K562 (cell line): ENCODE results near the gene PRSS27. TPM values are rescaled to one million over a fixed set of nuclear protein-coding genes. Genes with fewer than 3 reads are reported as not detected.

Experiments used
- ATAC-seq: fragments of 200-7000 bp; cut with Tn5 transposase; 3 replicates; pipeline ENCODE4 v1.9.1; 2020; ENCODE audit warnings: moderate library complexity
- BruUV-seq: library from RNA; stranded (reverse); fragments of 400-500 nt; replicated peaks from 2 replicates; lab custom pipeline; 2021; lab: Mats Ljungman, UMichigan
- CTCF ChIA-PET: fragments of 300-600 bp; formaldehyde crosslinking; extraction: SDS; loops from one replicate; lab custom pipeline; 2021; ENCODE audit warnings: low intra/inter-chr PET ratio; lab: Yijun Ruan, JAX
- POLR2A ChIA-PET: fragments of 300-600, 350-650 bp; sonication (Branson Sonifier 250); formaldehyde crosslinking; extraction: SDS; loops from one replicate; lab custom pipeline; 2021; ENCODE audit warnings: antibody characterized with exemption, inconsistent platforms; lab: Yijun Ruan, JAX
- DNase-seq, 4 experiments: peaks; one replicate each; pipeline versions ENCODE4 v3.0.0 to v3.0.0-alpha.2; 2011 to 2018; ENCODE audit warnings: low spot score in 3 of 4, mixed read lengths in 3 of 4; ENCODE audit errors: extremely low read depth in 1 of 4
- FAIRE-seq: peaks from 2 replicates; lab custom pipeline; 2011; peaks lifted over from hg19 to GRCh38; lab: Jason Lieb, UNC
- H2AFZ ChIP-seq: 2 replicates; pipeline ENCODE4 v1.6.0; 2011; ENCODE audit warnings: low read depth, low read length, control low read depth, inconsistent platforms
- H3K27ac ChIP-seq: fragments of 200-600 bp; 3 replicates; pipeline ENCODE4 v1.8.0; 2011; ENCODE audit warnings: low read depth, mild to moderate bottlenecking, control low read depth, inconsistent platforms, low read length, moderate library complexity, mixed read lengths; ENCODE audit errors: extremely low read depth
- H3K27me3 ChIP-seq, 2 experiments: fragments of 300-600 bp in 1 of 2; 2 replicates in 1 of 2; 3 replicates in 1 of 2; pipeline versions ENCODE4 v1.6.0 to v1.8.0; 2011; ENCODE audit warnings: inconsistent platforms in 2 of 2, low read length in 2 of 2, mild to moderate bottlenecking in 1 of 2, mixed read lengths in 1 of 2, moderate library complexity in 1 of 2; ENCODE audit not compliant: control insufficient read depth in 2 of 2, insufficient read depth in 2 of 2
- H3K36me3 ChIP-seq: fragments of 300-600 bp; 3 replicates; pipeline ENCODE4 v1.8.0; 2011; ENCODE audit warnings: mild to moderate bottlenecking, low read length, inconsistent platforms; ENCODE audit not compliant: control insufficient read depth, insufficient read depth
- H3K4me1 ChIP-seq, 2 experiments: fragments of 200-600 bp in 1 of 2; replicated peaks in 1 of 2; 2 replicates in 1 of 2; 3 replicates in 1 of 2; pipeline versions ENCODE4 v1.5.1 to v1.8.0; 2011; ENCODE audit warnings: inconsistent platforms in 2 of 2, low read length in 2 of 2, mild to moderate bottlenecking in 1 of 2, mixed read lengths in 1 of 2, moderate library complexity in 1 of 2; ENCODE audit not compliant: control insufficient read depth in 2 of 2, insufficient read depth in 2 of 2
- H3K4me2 ChIP-seq: 2 replicates; pipeline ENCODE4 v1.6.1; 2011; ENCODE audit warnings: low read length, control low read depth, inconsistent platforms, mixed read lengths; ENCODE audit not compliant: insufficient read depth
- H3K4me3 ChIP-seq: fragments of 200-600 bp; sonication (generic), shearing (Covaris generic); 2 replicates; pipeline ENCODE4 v1.5.1; 2016; ENCODE audit warnings: control low read depth, inconsistent platforms
- H3K79me2 ChIP-seq: fragments of 200-600 bp; 3 replicates; pipeline ENCODE4 v1.8.0; 2011; ENCODE audit warnings: low read length, inconsistent platforms; ENCODE audit not compliant: control insufficient read depth, insufficient read depth
- H3K9ac ChIP-seq, 2 experiments: 2 replicates each; pipeline versions ENCODE4 v1.6.0 to v1.6.1; 2011; ENCODE audit warnings: low read depth in 2 of 2, low read length in 2 of 2, control low read depth in 1 of 2, inconsistent platforms in 1 of 2, mild to moderate bottlenecking in 1 of 2, mixed read lengths in 1 of 2; ENCODE audit not compliant: insufficient read depth in 1 of 2
- H3K9me1 ChIP-seq: one replicate; pipeline ENCODE4 v1.6.0; 2011; ENCODE audit warnings: inconsistent platforms, mild to moderate bottlenecking, low read length, moderate library complexity; ENCODE audit not compliant: control insufficient read depth, insufficient read depth
- H3K9me3 ChIP-seq: replicated peaks from 2 replicates; pipeline ENCODE4 v1.5.1; 2011; ENCODE audit warnings: low read depth, low read length, inconsistent platforms; ENCODE audit not compliant: control insufficient read depth, insufficient read depth
- H4K20me1 ChIP-seq: replicated peaks from 2 replicates; pipeline ENCODE4 v1.6.1; 2011; ENCODE audit warnings: low read length, inconsistent platforms, mixed read lengths; ENCODE audit not compliant: control insufficient read depth, insufficient read depth
- BHLHE40 ChIP-seq: IDR thresholded peaks from 2 replicates; pipeline ENCODE4 v1.6.1; 2011; ENCODE audit warnings: low read length, improper control_type of control experiment
- KDM1A ChIP-seq, 2 experiments: fragments of 450-650 bp; IDR thresholded peaks; 2 replicates each; pipeline ENCODE4 v1.6.1; 2016; ENCODE audit warnings: mild to moderate bottlenecking in 2 of 2
- POLR2A ChIP-seq: fragments of 450-650 bp; conservative IDR thresholded peaks from 2 replicates; pipeline ENCODE4 v1.6.1; 2016
- POLR2B ChIP-seq: fragments of 450-650 bp; IDR thresholded peaks from 2 replicates; pipeline ENCODE4 v1.6.1; 2018; ENCODE audit warnings: low read depth; ENCODE audit not compliant: partially characterized antibody
- POLR2G ChIP-seq: fragments of 200-400 bp; formaldehyde crosslinking; IDR thresholded peaks from 2 replicates; pipeline ENCODE4 v1.6.1; 2017; ENCODE audit warnings: low read depth, mild to moderate bottlenecking, antibody characterized with exemption, low read length, moderate library complexity
- STAT5A ChIP-seq: IDR thresholded peaks from 2 replicates; pipeline ENCODE4 v1.6.1; 2012; ENCODE audit warnings: low read length, inconsistent platforms, borderline replicate concordance
- SUPT5H ChIP-seq: fragments of 450-650 bp; IDR thresholded peaks from 2 replicates; pipeline ENCODE4 v1.6.1; 2016
- TARDBP ChIP-seq: fragments of 450-650 bp; IDR thresholded peaks from 2 replicates; pipeline ENCODE4 v1.6.1; 2016
- WGBS: fragments of 100-300 bp; shearing (Covaris generic); methylation state at CpG from one replicate; pipeline ENCODE4 v1.1.6; 2016; ENCODE audit warnings: low coverage, mixed read lengths; ENCODE audit not compliant: insufficient coverage; ENCODE audit errors: missing lambda C conversion rate; 5-methylcytosine and 5-hydroxymethylcytosine counted together
- in situ Hi-C: fragments of 300-500 bp; cut with MboI; formaldehyde crosslinking; loops from 4 replicates; pipeline ENCODE4 v1.15.0; 2018; ENCODE audit warnings: inconsistent platforms, mixed read lengths
- intact Hi-C: fragments of 100-400 bp; cut with micrococcal nuclease; formaldehyde crosslinking; loops from 2 replicates; pipeline ENCODE4 v1.14.2; 2022
- polyA plus RNA-seq, 8 experiments: library from polyadenylated mRNA; depleted of rRNA in 4 of 8; stranded (reverse) in 5 of 8; unstranded in 3 of 8; fragments of >200 nt; fragmentation: Nextera tagmentation in 2 of 8; fragmentation: Illumina TruSeq in 1 of 8; extraction: Ambion mirVana in 2 of 8; extraction: Trizol in 1 of 8; gene quantifications; 2 replicates each; pipeline versions ENCODE4 v1.2.1 to v1.2.3, GENCODE V29; 2011 to 2014; ENCODE audit warnings: inconsistent platforms in 1 of 8, missing spikeins in 1 of 8
- total RNA-seq, 7 experiments: library from RNA; depleted of rRNA in 6 of 7; stranded (reverse); fragments of >200 nt in 6 of 7; fragmentation: Illumina TruSeq in 2 of 7; extraction: Trizol in 2 of 7; gene quantifications; 2 replicates each; pipeline versions ENCODE4 v1.2.1 to v1.2.3, GENCODE V29; 2011 to 2021; ENCODE audit warnings: low replicate concordance in 1 of 7
- TF ChIP-seq, protein P1 (sequence below): fragments of 250-450 bp; sonication (Bioruptor Pico); IDR thresholded peaks from 2 replicates; pipeline ENCODE4 v1.8.0; 2021; ENCODE audit warnings: moderate library complexity, mild to moderate bottlenecking, inconsistent platforms

Gene PRSS27
- total and polyA plus RNA-seq, 9 of the 15 experiments (the other 6 are each of a cell fraction or from before 2014, with no cell fraction given) = 0.09 to 0.20 (median 0.17) TPM; not detected in 5

DNA sequence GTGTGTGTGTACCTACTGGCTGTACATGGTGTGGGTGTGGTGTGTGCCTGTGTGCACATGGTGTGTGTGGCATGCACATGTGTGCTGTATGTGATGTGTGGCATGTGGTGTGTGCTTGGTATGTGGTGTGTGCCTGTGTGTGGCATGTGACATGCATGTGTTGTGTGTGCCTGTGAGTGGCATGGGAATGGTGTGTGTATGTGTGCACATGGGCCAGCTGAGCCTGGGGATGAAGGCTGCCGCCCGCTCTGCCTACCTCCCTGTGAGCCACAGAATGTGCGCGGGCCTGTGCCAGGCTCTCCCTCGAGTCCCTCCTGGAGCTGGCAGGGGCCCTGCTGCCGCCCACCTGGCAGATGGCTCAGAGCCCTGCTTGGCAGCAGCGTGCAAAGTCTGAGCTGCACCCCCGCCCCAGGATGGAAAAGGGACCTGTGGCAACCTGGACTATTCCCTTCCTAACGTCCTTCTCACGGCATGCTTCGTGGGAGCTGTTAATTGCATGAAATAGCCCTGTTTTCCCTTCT is 9.3 kb downstream of the PRSS27 start:
- CTCF ChIA-PET = no interaction called here
- in situ Hi-C loops = no loop called here
- FAIRE-seq (no peak), DNase-seq (no peak), ATAC-seq (no peak)
- Histone ChIP-seq H3K79me2 (no peaks in the 10 kb centered on the region), H3K9me1 (no peaks in the 10 kb centered on the region), H3K27me3 (peaks cover 19 to 35% of the 10 kb centered on the region in 2 experiments; a peak in 4 of 5 replicates), H3K4me2 (no peak overlapping the region), H3K4me1 (peaks cover 0 to 49% of the 10 kb centered on the region in 2 experiments; a peak in 2 of 5 replicates), H3K36me3 (peaks cover 22% of the 10 kb centered on the region; the same call in 1 of the 3 replicates), H3K9ac (no peak overlapping the region), H2AFZ (no peak overlapping the region), H3K9me3 (no peaks in the 10 kb centered on the region), H3K4me3 (no peak overlapping the region), H4K20me1 (peaks cover under 1% of the 10 kb centered on the region; the same call in 1 of the 2 replicates), H3K27ac (no peak overlapping the region)
- POLR2A ChIA-PET = interaction anchor here (0.6 kb wide), 1 partner anchor 240 kb away, joined by 3 read pairs; no protein-coding TSS in a partner anchor
- no TSS peak for BruUV-seq
- 0 out of 2 replicates have a peak, but pooled peaks have one; percentile 2 for TF ChIP-seq POLR2G
- TF ChIP-seq POLR2A = peak; percentile 51; the same call in 1 of the 2 replicates
- peak in 1 of 2 experiments; percentile 58; a peak in 1 of 4 replicates for TF ChIP-seq KDM1A (IDR thresholded peaks at IDR 0.05)
- peak; percentile 63 for TF ChIP-seq SUPT5H
- TF ChIP-seq STAT5A = peak; percentile 41; the same call in 1 of the 2 replicates
- TF ChIP-seq, protein P1, sequence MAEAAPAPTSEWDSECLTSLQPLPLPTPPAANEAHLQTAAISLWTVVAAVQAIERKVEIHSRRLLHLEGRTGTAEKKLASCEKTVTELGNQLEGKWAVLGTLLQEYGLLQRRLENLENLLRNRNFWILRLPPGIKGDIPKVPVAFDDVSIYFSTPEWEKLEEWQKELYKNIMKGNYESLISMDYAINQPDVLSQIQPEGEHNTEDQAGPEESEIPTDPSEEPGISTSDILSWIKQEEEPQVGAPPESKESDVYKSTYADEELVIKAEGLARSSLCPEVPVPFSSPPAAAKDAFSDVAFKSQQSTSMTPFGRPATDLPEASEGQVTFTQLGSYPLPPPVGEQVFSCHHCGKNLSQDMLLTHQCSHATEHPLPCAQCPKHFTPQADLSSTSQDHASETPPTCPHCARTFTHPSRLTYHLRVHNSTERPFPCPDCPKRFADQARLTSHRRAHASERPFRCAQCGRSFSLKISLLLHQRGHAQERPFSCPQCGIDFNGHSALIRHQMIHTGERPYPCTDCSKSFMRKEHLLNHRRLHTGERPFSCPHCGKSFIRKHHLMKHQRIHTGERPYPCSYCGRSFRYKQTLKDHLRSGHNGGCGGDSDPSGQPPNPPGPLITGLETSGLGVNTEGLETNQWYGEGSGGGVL (CRISPR knock-in tag) = no peak
- TF ChIP-seq POLR2B = peak; percentile 34
- no peak for TF ChIP-seq BHLHE40
- 0 out of 2 replicates have a peak, but pooled peaks have one; percentile 43 for TF ChIP-seq TARDBP
- intact Hi-C loops = no loop called here
- 67% methylated on average over 11 of the region's 11 CpGs for WGBS
